HUDEP-2 (cell line): ENCODE results near the gene OVCH2.

Experiments
- DNase-seq, 76 experiments: peaks; one replicate each; lab custom pipeline; 2025; ENCODE audit not compliant: unreplicated experiment in 76 of 76; lab: John Stamatoyannopoulos, UW

The OVCH2 gene

GRCh38 chr11:7640816-7641215, 65.5 kb downstream of the OVCH2 start:
- no peak for DNase-seq

GRCh38 chr11:7639643-7640025, 66.6 kb downstream of the OVCH2 start:
- no peak for DNase-seq
